HG03108 (cell line): ENCODE measurements around the gene MRPL51.
"Not testable (repeated sequence)": the region's sequence is repeated elsewhere in the genome, so short reads cannot be mapped to it uniquely, and the experiment has no call there.

ENCODE experiments used
- ATAC-seq: cut with Tn5 transposase; IDR thresholded peaks from one replicate; pipeline ENCODE4 v1.9.1; 2021; ENCODE audit warnings: moderate library complexity; ENCODE audit not compliant: unreplicated experiment

Gene MRPL51

DNA sequence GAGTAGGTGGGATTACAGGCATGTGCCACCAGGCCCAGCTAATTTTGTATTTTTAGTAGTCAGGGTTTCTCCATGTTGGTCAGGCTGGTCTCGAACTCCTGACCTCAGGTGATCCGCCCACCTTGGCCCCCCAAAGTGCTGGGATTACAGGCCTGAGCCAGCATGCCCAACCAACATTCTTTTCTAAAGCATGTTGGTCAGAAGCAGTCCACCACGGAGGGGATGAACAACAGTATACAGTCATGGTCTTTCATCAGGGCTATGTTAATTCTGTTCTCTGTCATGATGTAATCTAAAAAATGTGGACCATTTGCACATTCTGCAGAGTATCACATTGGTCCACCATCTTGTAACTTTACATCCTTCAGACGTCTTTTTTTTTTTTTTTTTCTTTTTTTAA, 3.6 kb downstream of the MRPL51 start:
- no peak for ATAC-seq

DNA sequence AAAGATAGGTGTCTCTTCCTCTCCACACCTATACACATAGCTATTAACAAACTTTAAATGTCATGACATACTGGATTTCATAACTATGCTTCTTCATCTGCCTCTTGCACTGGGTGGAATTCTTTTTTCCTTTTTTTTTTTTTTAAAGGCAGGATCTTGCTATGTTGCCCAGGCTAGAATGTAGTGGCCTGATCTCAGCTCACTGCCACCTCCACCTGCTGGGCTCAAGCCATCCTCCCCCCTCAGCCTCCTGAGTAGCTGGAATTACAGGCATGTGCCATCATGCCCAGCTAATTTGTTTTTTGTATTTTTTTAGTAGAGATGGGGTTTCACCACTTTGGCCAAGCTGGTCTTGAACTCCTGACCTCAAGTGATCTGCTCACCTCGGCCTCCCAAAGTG, 4.8 kb downstream of the MRPL51 start:
- ATAC-seq, result no peak

DNA sequence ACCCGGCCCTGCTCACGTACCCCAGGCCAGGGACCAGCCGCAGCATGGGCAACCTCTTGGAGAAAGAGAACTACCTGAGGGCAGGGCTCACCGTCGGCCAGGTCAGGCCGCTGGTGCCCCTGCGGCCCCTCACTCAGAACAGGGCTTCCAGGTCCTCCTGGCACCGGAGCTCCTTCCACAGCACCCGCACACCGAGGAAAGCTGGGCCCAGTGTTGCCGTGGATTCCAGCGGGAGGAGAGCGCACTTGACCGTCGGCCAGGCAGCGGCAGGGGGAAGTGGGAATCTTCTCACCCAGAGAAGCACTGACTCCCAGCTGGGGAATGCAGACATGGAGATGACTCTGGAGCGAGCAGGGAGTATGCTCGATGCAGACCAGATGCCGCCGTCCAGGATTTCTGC, 14.6 kb downstream of the MRPL51 start:
- no peak for ATAC-seq

DNA sequence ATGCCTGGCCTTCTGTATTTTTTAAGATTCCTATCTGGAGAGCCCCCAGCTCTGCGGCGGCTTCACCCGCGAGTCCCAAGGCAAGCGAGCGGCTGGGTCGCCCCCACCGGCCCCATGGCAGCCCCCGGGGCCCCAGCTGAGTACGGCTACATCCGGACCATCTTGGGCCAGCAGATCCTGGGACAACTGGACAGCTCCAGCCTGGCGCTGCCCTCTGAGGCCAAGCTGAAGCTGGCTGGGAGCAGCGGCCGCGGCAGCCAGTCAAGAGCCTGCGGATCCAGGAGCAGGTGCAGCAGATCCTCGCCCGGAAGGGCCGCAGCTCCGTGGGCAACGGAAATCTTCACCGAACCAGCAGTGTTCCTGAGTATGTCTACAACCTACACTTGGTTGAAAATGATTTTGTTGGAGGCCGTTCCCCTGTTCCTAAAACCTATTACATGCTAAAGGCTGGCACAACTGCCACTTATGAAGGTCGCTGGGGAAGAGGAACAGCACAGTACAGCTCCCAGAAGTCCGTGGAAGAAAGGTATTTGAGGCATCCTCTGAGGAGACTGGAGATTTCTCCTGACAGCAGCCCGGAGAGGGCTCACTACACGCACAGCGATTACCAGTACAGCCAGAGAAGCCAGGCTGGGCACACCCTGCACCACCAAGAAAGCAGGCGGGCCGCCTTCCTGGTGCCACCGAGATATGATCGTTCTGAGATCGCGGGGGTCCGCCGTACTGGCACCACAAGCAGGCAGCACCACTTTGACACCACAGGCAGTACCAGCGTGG, 15.3 kb downstream of the MRPL51 start:
- not testable (repeated sequence) for ATAC-seq

DNA sequence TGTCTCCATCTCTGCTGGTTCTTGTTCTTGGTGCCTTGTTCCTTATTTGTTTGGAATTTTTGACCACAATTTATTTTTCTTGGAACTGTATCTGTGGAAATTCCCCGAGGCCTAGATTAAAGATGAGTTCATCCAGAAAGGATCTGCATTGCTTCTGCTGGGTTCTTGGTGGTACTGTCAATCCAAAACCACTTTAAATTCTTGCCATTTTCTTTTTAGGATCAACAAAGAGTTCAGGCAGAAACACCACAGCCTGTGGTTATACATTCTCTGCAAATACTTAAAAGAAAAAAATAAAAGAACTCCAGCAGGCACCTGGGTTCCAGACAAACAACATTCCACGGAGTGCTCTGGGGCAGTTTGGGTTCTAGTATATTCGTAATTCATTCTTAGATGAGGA, 16.6 kb downstream of the MRPL51 start:
- no peak for ATAC-seq

DNA sequence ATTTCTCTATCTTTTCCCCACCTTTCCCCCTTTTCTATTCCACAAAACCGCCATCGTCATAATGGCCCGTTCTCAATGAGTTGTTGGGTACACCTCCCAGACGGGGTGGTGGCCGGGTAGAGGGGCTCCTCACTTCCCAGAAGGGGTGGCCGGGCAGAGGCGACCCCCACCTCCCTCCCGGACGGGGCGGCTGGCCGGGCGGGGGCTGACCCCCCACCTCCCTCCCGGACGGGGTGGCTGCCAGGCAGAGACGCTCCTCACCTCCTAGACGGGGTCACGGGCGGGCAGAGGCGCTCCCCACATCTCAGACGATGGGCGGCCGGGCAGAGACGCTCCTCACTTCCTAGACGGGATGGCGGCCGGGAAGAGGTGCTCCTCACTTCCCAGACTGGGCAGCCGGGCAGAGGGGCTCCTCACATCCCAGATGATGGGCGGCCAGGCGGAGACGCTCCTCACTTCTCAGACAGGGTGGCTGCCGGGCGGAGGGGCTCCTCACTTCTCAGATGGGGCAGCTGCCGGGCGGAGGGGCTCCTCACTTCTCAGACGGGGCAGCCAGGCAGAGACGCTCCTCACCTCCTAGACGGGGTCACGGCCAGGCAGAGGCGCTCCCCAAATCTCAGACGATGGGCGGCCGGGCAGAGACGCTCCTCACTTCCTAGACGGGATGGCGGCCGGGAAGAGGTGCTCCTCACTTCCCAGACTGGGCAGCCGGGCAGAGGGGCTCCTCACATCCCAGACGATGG, 17.7 kb downstream of the MRPL51 start:
- ATAC-seq, result not testable (repeated sequence)

DNA sequence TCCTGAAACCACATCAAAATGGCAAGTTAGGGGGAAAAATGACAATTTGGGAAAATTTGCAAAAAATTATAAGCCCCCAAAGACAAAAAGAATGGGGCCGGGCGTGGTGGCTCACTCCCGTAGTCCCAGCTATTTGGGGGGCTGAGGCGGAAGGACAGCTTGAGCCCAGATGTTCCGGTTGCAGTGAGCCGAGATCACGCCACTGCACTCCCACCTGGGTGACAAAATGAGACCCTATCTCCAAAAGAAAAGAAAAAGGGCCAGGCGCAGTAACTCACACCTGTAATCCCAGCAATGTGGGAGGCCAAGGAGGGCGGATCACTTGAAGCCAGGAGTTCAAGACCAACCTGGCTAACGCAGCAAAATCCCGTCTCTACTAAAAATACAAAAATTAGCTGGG, 20.6 kb downstream of the MRPL51 start:
- ATAC-seq, result no peak

DNA sequence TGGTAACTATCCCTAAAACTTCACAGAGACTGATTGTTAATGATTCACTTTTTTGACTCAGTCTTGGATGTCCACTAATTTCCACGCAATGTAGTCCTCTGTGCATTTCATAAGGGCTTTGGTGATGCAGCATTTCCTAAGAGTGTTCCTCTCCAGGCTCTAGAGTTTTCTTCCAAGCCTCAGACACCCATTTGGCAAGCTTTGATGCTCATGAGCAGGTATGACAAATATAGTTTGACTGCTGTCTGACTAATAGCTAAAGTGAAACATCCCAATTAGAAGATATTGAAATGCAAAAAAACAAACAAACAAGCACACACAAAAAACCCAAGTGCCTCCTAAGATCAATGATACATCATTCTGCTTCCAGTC, 21.1 kb downstream of the MRPL51 start:
- no peak for ATAC-seq

DNA sequence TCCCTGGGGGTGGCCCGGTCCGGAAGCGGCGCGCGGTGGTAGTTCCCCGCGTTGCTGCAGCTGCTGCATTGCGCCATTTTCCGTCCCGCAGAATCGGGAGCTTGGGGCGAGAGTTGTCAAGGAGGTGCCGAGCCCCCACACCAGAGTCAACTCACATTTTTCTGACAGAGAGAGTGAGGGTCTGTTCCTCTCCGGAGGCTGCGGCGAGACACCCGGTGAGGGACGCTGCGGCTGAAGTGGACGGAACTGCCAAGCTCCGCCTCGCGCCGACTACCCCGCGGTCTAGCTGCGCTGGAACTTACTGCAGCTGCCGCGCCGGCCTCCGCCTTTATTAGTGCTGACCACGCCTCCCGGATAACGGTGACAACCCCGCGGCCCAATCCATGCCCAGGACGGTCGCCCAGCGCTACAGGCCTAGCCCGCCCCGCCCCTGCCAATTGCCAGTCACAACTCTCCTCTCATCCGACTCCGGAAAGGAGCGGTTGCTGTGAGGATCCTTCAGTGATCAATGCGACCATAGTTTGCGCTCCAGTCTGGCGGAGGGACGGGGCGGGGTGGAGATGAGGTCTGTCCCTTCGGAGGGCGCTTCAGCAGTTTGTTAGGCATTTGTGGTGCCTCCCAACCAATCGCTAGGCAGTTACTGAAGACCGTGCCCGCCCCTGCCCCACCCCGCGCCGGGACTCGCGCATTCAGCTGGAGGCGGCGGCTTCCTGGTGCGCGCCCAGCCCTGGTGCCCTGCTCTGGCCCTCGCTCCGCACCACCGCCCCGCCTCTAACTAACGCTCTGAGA, 22.5 kb downstream of the MRPL51 start, which contains the start of gene VAMP1:
Gene VAMP1 (minus strand): TSS at position 303 of the 789 bp plus-strand sequence. CDS start 146 bp downstream, at position 157.
- peak; percentile 81 for ATAC-seq

DNA sequence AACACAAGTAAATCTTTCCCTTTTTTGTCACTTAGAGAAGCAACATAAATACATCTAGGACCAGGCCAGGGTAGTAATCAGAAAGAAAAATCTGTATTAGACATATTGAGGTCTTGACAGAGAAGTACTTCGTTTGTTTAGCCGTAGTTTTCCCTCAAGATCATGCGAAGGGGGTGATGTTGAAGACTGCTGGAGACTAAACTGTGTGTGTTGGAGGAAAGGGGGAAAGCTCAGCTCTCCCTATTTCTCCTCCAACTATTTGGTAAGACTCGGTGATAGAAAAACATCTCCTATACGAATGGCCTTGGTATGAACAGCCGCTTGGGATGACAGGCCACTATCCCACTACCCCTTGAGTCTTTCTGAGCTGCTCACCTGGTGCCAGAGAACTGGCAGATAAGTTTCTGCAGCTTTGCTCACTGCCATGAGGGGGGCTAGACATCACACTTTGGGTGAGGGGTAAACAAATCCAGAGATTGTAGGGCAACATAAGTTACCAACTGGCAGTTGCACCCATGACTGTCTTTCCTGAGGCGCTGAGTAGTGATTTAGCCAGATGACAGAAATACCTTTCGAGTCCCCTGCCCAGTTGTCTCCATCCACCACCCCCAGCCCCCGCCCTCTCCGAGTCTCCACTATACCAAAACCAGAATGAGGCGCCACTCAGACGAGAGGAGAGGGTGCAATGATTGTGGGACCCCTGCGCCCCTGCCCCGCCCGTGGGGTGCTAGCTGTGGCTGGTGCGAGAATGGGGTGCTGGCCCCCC, 23.3 kb downstream of the MRPL51 start:
- ATAC-seq, result no peak

DNA sequence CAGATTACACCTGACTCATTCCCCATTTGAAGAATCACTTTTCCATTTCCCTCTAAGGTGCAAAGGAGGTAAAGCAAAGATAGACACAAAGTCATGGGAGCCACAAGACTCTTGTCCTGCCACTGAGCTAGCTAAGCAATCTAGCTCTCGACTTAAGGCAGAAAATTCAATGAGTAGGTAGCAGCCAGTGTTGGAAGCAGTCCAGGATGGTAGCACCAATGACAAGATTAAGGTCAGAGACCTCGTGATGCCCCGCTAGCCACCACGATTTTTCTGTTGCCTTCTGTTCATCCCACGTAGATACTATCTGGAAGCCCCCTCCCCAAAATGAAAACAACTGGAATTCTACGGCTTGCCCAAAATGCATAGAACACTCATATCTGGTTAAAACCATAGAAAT, 24.0 kb downstream of the MRPL51 start:
- ATAC-seq, result no peak

DNA sequence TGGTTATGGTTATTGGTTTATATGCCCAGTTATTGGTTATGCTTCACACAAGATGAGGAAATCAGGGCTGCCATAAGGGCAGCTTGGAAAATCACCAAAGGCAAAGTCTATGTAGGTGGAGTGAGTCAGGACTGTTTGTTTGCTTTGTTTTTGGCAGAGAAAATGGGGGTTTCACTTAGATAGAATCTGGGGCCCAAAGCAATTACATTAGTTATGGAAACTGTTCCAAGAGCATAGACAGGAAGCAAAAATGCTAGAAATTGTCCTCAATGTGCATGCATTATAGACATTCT, 24.8 kb downstream of the MRPL51 start:
- no peak for ATAC-seq

DNA sequence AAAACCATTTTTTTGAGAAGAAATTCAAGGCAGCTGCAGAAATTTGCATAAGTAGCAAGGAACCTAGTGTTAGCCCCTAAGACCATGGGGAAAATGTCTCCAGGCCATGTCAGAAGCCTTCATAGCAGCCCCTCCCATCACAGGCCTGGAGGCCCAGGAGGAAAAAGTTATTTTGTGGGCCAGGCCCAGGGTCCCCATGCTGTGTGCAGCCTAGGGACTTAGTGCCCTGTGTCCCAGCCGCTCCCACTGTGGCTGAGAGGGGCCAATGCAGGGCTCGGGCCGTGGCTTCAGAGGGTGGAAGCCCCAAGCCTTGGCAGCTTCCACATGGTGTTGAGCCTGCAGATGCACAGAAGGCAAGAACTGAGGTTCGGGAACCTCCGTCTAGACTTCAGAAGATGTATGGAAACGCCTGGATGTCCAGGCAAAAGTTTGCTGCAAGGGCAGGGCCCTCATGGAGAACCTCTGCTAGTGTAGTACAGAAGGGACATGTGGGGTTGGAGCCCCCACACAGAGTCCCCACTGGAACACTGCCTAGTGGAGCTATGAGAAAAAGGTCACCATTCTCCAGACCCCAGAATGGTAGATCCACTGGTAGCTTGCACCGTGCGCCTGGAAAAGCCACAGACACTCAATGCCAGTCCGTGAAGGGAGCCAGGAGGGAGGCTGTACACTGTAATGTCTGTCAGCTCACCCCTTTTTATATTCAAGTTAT, 25.3 kb downstream of the MRPL51 start:
- not testable (repeated sequence) for ATAC-seq

DNA sequence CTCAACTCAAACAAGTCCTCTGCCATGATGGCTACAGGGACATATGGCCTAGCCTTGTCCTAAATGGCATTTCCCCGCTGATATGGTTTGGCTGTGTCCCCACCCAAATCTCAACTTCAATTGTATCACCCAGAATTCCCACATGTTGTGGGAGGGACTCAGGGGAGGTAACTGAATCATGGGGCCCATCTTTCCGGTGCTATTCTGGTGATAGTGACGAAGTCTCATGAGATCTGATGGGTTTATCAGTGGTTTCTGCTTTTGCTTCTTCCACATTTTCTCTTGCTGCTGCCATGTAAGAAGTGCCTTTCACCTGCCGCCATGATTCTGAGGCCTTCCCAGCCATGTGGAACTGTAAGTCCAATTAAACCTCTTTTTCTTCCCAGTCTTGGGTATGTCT, 26.3 kb downstream of the MRPL51 start:
- not testable (repeated sequence) for ATAC-seq

DNA sequence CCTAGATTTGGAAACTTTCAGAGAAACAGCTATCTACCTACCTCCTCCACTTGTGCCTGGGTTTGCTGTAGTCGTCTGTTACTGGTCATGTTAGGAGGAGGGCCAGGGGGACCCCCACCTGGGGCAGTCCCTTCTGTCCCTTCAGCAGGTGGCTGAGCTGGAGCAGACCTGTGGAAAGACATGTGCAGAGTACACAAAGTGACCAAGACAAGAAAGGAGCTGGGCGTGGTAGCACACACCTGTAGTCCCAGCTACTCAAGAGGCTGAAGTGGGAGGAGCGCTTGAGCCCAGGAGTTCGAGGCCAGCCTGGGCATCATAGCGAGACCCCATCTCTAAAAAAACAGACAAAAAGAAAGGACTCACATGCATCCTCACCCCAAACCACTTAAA, 26.9 kb downstream of the MRPL51 start:
- no peak for ATAC-seq

DNA sequence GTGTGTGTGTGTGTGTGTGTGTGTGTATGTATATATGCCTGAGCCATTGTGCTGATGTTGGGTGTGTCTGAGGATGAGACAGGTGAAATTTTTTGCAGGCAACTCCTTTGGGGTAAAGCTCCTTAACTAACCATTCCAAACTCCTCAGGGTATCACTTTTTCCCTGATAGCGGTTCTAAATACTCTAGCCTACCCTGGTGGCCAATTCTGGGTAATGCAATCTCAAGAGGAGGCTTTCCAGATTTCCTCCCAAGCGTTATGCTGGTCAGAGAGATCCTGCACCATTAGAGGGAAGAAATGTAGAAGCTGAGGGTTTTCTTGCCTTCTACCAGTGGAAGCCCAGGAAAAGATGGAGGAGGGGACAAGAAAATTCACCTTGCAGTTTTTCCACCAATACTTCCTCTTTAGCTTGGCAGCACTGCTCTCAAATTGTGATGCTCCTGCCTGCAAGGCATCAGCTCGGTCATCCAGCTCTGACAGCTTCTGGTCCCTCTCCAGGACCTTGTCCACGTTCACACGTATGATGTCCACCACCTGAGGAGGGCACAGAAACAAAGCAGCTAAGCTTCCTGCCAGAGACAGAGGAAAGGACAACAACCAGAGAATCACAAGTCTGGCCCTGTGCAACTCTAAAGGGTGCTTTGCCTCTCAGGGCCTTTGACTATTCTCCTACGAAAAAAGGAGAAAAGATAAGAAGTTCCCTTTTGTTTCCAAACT, 27.4 kb downstream of the MRPL51 start:
- no peak for ATAC-seq

DNA sequence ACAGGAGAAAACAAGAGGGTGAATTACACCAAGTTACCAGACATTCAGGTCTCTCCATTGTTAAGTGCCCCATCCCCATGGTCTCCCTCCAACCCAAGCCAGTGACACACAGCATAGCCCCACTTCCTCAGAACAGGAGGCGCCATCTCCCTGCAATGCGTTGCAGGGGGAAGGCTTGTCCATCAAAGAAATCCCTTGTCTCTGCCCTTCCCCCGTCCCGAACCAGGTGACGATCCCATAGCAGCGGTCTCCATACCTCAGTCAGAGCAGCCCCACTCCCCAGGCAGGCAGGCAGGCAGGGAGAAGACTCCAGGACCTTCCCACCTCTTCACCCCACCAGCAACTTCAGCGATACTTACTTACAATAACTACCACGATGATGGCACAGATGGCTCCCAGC, 28.5 kb downstream of the MRPL51 start:
- no peak for ATAC-seq

DNA sequence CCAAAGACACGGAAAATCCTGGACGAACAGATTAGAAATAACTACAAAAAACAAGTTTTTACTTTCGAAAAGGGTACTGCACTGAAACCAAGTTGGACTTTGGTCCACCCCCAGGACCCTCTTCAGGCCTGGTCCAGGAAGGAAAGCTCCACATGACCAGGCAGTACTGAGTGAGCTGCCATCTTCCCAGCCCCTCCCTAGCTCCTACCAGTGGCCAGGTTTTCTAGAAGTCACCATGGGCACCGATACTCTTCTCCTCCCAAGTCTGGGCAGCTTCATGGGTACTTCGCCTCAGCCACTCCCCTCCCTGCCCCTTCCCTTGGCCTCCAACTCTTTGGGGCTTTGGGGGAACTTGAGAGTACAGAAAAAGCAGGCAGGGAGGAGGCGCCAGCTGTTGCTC, 29.2 kb downstream of the MRPL51 start:
- ATAC-seq, result no peak

DNA sequence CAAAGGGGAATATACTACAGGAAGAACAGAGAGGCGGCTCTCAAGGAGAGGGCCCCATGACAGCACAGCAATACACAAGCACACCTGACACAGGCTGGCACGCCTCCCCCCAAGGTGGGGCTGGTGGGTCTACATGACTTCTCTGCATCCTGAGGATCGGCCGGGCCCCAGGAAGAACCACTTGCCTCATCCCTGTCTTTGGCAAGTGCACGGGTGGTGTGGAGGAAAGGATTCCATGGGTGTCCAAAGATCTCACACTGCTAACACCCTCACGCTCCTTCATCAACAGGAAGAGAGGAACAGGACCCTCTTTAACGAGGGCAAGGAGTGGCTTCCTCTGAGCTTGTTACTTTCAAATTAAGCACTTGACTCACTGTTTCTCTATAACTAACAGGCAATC, 29.8 kb downstream of the MRPL51 start:
- ATAC-seq, result no peak
